22Rv1 (cell line): Measurements from ENCODE around the gene MRPL58.

Experiments used
- CTCF ChIP-seq: fragments of 450-650 bp; IDR thresholded peaks from 2 replicates; pipeline ENCODE4 v1.5.1; 2017; ENCODE audit warnings: mild to moderate bottlenecking
- ZFX ChIP-seq: fragments of 450-650 bp; IDR thresholded peaks from 2 replicates; pipeline ENCODE4 v1.6.1; 2017; ENCODE audit warnings: antibody characterized with exemption, borderline replicate concordance

DNA sequence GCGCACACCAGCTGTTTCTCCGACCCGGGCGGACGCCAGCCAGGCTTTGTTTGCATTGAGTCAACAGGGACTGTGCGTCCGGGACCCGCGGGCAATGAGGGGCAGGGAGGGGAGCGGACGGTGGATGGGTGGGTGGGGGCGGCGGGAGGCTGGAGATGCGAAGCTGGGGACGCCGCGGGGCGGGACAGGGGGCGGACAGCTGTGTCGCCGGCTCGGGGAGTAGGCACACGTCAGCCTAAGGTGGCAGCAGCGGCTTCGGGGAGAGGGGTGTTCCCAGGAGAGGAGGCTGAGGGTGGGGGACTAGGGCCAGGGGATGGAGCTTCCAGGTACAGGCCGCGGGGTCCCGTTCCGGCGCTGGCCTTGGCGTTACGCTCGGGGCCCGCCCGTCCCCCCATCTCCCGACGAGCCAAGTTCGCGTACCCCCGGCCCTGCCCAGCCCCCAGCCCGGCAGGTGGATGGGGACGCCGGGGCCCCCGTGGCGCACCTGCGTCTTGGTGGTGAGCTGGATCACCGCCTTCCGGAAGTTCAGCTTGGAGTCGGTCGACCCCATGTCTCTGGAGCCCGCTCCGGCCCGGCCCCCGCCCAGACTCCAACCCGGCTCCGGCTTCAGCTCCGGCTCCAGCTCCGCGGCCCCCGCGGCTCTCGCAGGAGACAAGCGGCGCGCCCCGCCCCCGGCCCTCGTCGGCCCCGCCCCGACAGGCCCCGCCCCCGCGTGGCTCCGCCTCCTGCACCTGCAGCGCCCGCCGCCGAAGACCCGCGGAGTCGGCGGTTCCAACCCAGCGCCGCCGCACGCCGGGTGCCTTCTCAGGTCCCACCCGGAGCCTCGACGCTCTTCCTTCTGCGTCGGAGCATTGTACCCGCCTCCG is 40.1 kb upstream of the MRPL58 start, which contains the start of gene HID1:
- TF ChIP-seq CTCF (no peak), ZFX (no peak)
